ENCODE results near the gene RPLP2.

RPLP2 gene

DNA sequence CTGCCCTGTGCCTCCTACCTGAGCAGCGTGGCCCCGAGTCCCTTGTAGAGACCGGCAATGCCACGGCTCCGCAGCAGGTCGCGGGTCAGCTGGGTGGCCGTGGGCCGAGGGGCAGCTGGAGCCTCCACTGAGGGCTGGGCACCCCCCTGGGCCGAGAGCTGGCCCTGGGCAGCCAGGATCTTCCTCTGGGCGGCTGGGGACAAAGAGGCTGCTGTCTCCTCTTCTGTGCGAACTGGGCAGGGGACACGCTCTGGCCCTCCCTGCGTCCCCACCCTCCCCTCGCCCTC, 17.3 kb upstream of the RPLP2 start:
- Histone ChIP-seq H3K9ac (ENCODE audit: low read length) (no peak overlapping the region), H3K9me3 (replicated peaks; ENCODE audit: insufficient read depth, low read length) (no peaks in the 10 kb centered on the region), H4K20me1 (ENCODE audit: insufficient read depth, low read length) (no peaks in the 10 kb centered on the region), H3K4me3 (ENCODE audit: low read length) (no peak overlapping the region), H3K27me3 (replicated peaks; ENCODE audit: insufficient read depth, low read length) (no peaks in the 10 kb centered on the region), H3K9me2 (replicated peaks; ENCODE audit: insufficient read depth, low read length) (no peaks in the 10 kb centered on the region), H3F3A (ENCODE audit: insufficient read depth, low read length) (peaks cover 19% of the 10 kb centered on the region), H3K79me2 (ENCODE audit: low read length) (peaks cover 56% of the 10 kb centered on the region), H3K36me3 (replicated peaks; ENCODE audit: insufficient read depth, low read length) (no peaks in the 10 kb centered on the region), H3K4me1 (ENCODE audit: low read length) (0 out of 2 replicates have a peak, but pooled peaks cover 3% of the 10 kb centered on the region), H3K27ac (ENCODE audit: low read length) (no peak overlapping the region), H3K4me2 (ENCODE audit: low read depth, low read length) (no peak overlapping the region), H2AFZ (ENCODE audit: low read length) (no peak overlapping the region)
- TF ChIP-seq, protein P1, sequence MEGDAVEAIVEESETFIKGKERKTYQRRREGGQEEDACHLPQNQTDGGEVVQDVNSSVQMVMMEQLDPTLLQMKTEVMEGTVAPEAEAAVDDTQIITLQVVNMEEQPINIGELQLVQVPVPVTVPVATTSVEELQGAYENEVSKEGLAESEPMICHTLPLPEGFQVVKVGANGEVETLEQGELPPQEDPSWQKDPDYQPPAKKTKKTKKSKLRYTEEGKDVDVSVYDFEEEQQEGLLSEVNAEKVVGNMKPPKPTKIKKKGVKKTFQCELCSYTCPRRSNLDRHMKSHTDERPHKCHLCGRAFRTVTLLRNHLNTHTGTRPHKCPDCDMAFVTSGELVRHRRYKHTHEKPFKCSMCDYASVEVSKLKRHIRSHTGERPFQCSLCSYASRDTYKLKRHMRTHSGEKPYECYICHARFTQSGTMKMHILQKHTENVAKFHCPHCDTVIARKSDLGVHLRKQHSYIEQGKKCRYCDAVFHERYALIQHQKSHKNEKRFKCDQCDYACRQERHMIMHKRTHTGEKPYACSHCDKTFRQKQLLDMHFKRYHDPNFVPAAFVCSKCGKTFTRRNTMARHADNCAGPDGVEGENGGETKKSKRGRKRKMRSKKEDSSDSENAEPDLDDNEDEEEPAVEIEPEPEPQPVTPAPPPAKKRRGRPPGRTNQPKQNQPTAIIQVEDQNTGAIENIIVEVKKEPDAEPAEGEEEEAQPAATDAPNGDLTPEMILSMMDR (IDR thresholded peaks at IDR 0.05; ENCODE audit: low read length): no peak
- TF ChIP-seq EZH2phosphoT487 (IDR thresholded peaks at IDR 0.05; ENCODE audit: low read length) (no peak), EZH2 (optimal IDR thresholded peaks at IDR 0.05; ENCODE audit: low read depth, low read length) (no peak)
- DNase-seq: no peak

DNA sequence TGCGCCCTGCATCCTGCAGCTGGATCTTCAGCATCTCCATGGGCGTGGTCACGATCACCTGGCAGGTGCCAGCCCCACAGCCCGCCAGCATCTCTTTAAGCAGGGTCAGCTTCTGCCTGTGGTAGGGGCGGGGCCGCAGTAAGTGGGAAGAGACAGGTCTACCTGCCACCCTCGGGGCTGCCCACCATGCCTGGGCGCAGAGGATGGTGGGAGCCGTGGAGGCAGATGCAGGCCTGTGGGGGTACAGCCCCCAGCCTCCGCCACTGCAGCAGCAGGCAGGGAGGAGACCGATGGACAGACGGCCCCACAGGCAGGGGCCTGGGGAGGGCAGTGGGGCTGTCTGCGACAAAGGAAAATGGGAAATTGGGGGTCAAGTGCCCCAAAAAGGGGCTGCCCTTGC, 16.9 kb upstream of the RPLP2 start:
- Histone ChIP-seq H3K4me3 (ENCODE audit: low read length) (no peak overlapping the region), H4K20me1 (ENCODE audit: insufficient read depth, low read length) (no peaks in the 10 kb centered on the region), H3K9me3 (replicated peaks; ENCODE audit: insufficient read depth, low read length) (no peaks in the 10 kb centered on the region), H3F3A (ENCODE audit: insufficient read depth, low read length) (peaks cover 20% of the 10 kb centered on the region), H2AFZ (ENCODE audit: low read length) (no peak overlapping the region), H3K9ac (ENCODE audit: low read length) (no peak overlapping the region), H3K36me3 (replicated peaks; ENCODE audit: insufficient read depth, low read length) (no peaks in the 10 kb centered on the region), H3K27ac (ENCODE audit: low read length) (no peak overlapping the region), H3K4me1 (ENCODE audit: low read length) (0 out of 2 replicates have a peak, but pooled peaks cover 3% of the 10 kb centered on the region), H3K27me3 (replicated peaks; ENCODE audit: insufficient read depth, low read length) (no peaks in the 10 kb centered on the region), H3K79me2 (ENCODE audit: low read length) (peaks cover 58% of the 10 kb centered on the region), H3K9me2 (replicated peaks; ENCODE audit: insufficient read depth, low read length) (no peaks in the 10 kb centered on the region), H3K4me2 (ENCODE audit: low read depth, low read length) (no peak overlapping the region)
- TF ChIP-seq, protein P1 (IDR thresholded peaks at IDR 0.05; ENCODE audit: low read length): no peak
- TF ChIP-seq EZH2phosphoT487 (IDR thresholded peaks at IDR 0.05; ENCODE audit: low read length): no peak
- no peak for TF ChIP-seq EZH2 (optimal IDR thresholded peaks at IDR 0.05; ENCODE audit: low read depth, low read length)
- DNase-seq: no peak

DNA sequence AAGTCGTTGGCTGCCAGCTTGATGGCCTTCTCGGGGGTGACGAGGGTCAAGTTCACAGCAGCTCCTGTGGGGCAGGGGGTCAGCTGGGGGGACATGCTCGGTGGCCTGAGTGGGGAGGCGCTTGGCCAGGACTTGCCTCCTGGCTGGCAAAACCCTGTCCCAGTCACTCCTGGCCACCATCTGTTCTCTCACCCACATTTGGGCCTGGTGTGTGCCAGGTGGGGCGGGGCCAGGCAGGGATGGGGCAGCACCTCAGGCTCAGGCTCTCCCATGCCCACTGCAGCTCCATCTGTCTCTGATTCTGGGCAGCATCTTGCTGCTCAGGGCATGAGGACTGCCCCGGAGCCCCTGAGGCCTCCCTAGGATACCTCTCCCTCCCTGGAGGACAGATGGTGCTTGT, 16.2 kb upstream of the RPLP2 start:
- Histone ChIP-seq H3F3A (ENCODE audit: insufficient read depth, low read length) (peaks cover 23% of the 10 kb centered on the region), H4K20me1 (ENCODE audit: insufficient read depth, low read length) (no peaks in the 10 kb centered on the region), H3K27ac (ENCODE audit: low read length) (no peak overlapping the region), H3K4me3 (ENCODE audit: low read length) (no peak overlapping the region), H2AFZ (ENCODE audit: low read length) (no peak overlapping the region), H3K4me2 (ENCODE audit: low read depth, low read length) (no peak overlapping the region), H3K9me2 (replicated peaks; ENCODE audit: insufficient read depth, low read length) (no peaks in the 10 kb centered on the region), H3K36me3 (replicated peaks; ENCODE audit: insufficient read depth, low read length) (no peaks in the 10 kb centered on the region), H3K79me2 (ENCODE audit: low read length) (peaks cover 53% of the 10 kb centered on the region), H3K9ac (ENCODE audit: low read length) (no peak overlapping the region), H3K27me3 (replicated peaks; ENCODE audit: insufficient read depth, low read length) (no peaks in the 10 kb centered on the region), H3K4me1 (ENCODE audit: low read length) (0 out of 2 replicates have a peak, but pooled peaks cover 3% of the 10 kb centered on the region), H3K9me3 (replicated peaks; ENCODE audit: insufficient read depth, low read length) (no peaks in the 10 kb centered on the region)
- DNase-seq: no peak
- TF ChIP-seq EZH2phosphoT487 (IDR thresholded peaks at IDR 0.05; ENCODE audit: low read length) (no peak), EZH2 (optimal IDR thresholded peaks at IDR 0.05; ENCODE audit: low read depth, low read length) (no peak)
- TF ChIP-seq, protein P1 (IDR thresholded peaks at IDR 0.05; ENCODE audit: low read length): no peak
